Glutamatergic neuron (in vitro differentiated cells): ENCODE measurements around the gene PROSER2. TPM values are rescaled to one million over a fixed set of nuclear protein-coding genes. Genes with fewer than 3 reads are reported as not detected.

Source experiments
- DNase-seq: peaks from one replicate; pipeline ENCODE4 v3.0.0; 2022
- H3K27ac Mint-ChIP-seq: one replicate; pipeline ENCODE4 v1.8.0; 2020; ENCODE audit warnings: mild to moderate bottlenecking, mixed read lengths, inconsistent platforms; ENCODE audit not compliant: unreplicated experiment
- H3K27me3 Mint-ChIP-seq: one replicate; pipeline ENCODE4 v1.8.0; 2020; ENCODE audit warnings: mild to moderate bottlenecking, moderate library complexity, mixed read lengths, inconsistent platforms; ENCODE audit not compliant: unreplicated experiment
- H3K36me3 Mint-ChIP-seq: one replicate; pipeline ENCODE4 v1.8.0; 2020; ENCODE audit warnings: mild to moderate bottlenecking, mixed read lengths, inconsistent platforms; ENCODE audit not compliant: unreplicated experiment
- H3K4me1 Mint-ChIP-seq: one replicate; pipeline ENCODE4 v1.8.0; 2020; ENCODE audit warnings: mild to moderate bottlenecking, low read depth, mixed read lengths, inconsistent platforms; ENCODE audit not compliant: unreplicated experiment
- H3K4me3 Mint-ChIP-seq: one replicate; pipeline ENCODE4 v1.8.0; 2020; ENCODE audit warnings: mild to moderate bottlenecking, mixed read lengths, inconsistent platforms; ENCODE audit not compliant: unreplicated experiment
- H3K9me3 Mint-ChIP-seq: one replicate; pipeline ENCODE4 v1.8.0; 2020; ENCODE audit warnings: mild to moderate bottlenecking, moderate library complexity, mixed read lengths, inconsistent platforms; ENCODE audit not compliant: unreplicated experiment
- total RNA-seq: library from RNA; stranded (reverse); fragmentation: NEBNext Ultra II Directional; extraction: Animal tissue kit (Norgen Biotek cat#: 25700); gene quantifications from one replicate; pipeline ENCODE4 v1.2.1, GENCODE V29; 2021; ENCODE audit not compliant: unreplicated experiment
- TF ChIP-seq, protein P1 (sequence below): fragments of 200-600 bp; sonication (generic); IDR thresholded peaks from one replicate; pipeline ENCODE4 v1.5.0; 2021; ENCODE audit not compliant: partially characterized antibody, unreplicated experiment

Gene PROSER2
- total RNA-seq, 1 donor from 2014 or later: not detected

DNA sequence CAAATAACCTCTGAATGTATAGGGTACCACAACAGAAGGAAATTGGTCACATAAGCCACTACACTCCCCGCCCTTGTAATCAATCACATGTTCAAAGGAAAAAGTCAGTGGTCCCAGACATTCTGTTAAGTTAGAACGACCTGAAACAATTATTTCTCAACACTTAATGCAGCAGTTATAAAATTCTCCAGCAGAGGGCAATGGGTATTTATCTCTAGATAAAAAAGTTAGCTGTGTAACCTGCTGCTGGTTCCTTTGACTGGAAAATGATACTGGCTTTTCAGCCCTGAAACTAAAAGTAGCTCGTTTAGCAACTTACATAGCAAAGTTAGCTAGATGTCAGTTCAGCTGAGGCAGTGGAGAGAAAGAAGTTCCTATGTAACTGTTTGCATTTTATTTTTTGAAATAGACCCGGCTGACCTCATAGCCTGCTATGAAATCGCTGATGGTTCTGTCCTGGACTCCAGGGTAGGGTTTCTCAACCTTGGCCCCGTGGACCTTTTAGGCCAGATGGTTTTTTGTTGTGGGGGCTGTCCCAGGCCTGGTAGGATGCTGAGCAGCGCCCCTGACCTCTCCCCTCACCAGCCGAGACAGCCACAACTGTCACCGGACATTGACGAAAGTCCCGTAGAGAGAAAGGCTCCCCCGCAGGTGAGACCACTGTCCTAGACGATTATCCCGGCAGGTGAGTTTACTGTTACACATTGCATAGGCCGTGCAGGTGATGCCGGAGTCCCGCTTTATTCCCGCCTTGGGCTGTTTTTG, 40.2 kb upstream of the PROSER2 start:
- Mint-ChIP-seq H3K27me3 (no peaks in the 10 kb centered on the region), H3K27ac (no peak overlapping the region), H3K4me3 (no peak overlapping the region), H3K36me3 (peaks cover 5% of the 10 kb centered on the region), H3K9me3 (peaks cover 5% of the 10 kb centered on the region), H3K4me1 (no peaks in the 10 kb centered on the region)
- TF ChIP-seq, protein P1, sequence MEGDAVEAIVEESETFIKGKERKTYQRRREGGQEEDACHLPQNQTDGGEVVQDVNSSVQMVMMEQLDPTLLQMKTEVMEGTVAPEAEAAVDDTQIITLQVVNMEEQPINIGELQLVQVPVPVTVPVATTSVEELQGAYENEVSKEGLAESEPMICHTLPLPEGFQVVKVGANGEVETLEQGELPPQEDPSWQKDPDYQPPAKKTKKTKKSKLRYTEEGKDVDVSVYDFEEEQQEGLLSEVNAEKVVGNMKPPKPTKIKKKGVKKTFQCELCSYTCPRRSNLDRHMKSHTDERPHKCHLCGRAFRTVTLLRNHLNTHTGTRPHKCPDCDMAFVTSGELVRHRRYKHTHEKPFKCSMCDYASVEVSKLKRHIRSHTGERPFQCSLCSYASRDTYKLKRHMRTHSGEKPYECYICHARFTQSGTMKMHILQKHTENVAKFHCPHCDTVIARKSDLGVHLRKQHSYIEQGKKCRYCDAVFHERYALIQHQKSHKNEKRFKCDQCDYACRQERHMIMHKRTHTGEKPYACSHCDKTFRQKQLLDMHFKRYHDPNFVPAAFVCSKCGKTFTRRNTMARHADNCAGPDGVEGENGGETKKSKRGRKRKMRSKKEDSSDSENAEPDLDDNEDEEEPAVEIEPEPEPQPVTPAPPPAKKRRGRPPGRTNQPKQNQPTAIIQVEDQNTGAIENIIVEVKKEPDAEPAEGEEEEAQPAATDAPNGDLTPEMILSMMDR: peak; percentile 87
- no peak for DNase-seq

DNA sequence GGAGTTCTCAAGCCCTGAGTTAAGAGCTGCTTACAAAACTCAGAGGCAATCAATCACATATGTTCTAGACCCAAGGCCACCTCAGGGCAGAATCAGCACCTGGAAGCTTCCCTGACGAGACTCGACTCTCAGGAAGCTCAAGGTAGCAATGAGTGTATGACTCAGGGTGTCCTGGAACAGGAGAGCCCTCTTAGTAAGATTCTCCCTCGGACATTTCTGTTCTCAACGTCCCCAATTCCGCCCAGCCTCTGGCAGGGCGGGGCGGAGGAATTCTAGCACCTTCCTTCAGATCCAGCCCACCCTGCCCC, 39.6 kb upstream of the PROSER2 start:
- Mint-ChIP-seq H3K27me3 (no peaks in the 10 kb centered on the region), H3K4me1 (no peaks in the 10 kb centered on the region), H3K36me3 (peaks cover 5% of the 10 kb centered on the region), H3K9me3 (peaks cover 5% of the 10 kb centered on the region), H3K4me3 (no peak overlapping the region), H3K27ac (no peak overlapping the region)
- TF ChIP-seq, protein P1: no peak
- DNase-seq: no peak

DNA sequence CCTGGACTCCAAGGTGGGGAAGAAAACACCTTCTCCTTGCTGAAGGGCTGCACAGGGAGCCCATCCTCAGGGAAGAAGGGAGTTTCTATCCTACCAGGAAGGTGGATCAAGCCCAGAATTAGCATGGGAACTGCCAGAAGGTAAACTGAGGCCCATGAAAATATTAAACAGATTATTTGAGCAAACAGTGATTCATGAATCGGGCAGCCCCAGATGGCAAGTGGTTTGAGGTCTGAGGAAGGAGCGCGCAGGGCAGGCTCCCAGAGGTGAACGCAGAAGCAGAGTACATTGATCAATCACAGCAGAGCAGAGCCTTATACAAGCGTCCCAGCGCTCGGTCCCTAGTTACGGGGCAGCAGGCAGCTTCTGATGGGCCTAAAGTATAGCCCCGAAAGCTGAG, 35.8 kb upstream of the PROSER2 start:
- no peak for DNase-seq
- Mint-ChIP-seq H3K4me3 (no peak overlapping the region), H3K36me3 (no peaks in the 10 kb centered on the region), H3K9me3 (peaks cover 4% of the 10 kb centered on the region), H3K4me1 (no peaks in the 10 kb centered on the region), H3K27ac (no peak overlapping the region), H3K27me3 (no peaks in the 10 kb centered on the region)
- TF ChIP-seq, protein P1: no peak

DNA sequence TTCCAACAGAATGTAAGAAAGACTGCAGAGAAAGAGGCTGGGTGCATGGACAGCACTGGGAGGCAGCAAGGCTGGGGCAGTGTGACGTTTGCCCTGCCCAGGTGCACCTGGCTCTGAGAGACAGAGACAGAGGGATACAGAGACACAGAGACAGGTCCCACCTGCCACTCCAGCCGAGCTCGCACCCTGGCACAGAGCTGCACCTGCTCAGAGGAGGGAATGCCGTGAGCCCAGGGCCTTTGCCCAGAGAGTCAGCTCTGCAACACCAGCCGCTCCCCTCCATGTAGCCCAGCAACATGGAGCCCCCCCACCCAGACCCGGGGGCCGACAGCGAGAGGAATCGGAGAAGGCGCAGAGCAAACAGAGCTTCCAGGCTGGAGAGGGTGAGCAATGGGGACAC, 35.3 kb upstream of the PROSER2 start:
- no peaks in the 10 kb centered on the region for H3K36me3 Mint-ChIP-seq
- H3K9me3 Mint-ChIP-seq: peaks cover 4% of the 10 kb centered on the region
- H3K4me1 Mint-ChIP-seq: no peaks in the 10 kb centered on the region
- no peak overlapping the region for H3K4me3 Mint-ChIP-seq
- H3K27ac Mint-ChIP-seq: no peak overlapping the region
- TF ChIP-seq, protein P1: no peak
- DNase-seq: no peak
- no peaks in the 10 kb centered on the region for H3K27me3 Mint-ChIP-seq

DNA sequence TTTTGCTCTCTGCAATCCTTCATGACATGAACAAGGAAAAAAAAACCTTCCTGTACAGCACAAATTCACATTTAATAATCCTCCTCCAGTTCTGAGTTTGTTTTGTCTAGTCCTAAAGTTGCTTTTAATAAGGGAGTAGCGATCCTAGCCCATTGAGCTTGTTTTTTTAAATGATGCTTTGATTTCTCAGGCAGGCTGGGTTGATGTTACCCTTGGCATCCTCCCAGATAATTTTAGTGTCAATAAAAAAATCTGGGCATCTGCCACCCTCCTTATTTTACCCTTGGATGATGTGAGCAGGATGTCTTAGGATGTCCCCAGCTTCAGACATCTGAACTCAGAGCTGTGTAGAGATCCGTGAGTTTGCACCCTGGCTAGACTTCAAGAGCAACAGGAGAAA, 33.9 kb upstream of the PROSER2 start:
- H3K27ac Mint-ChIP-seq: no peak overlapping the region
- H3K4me1 Mint-ChIP-seq: no peaks in the 10 kb centered on the region
- H3K9me3 Mint-ChIP-seq: peaks cover 7% of the 10 kb centered on the region
- peaks cover 6% of the 10 kb centered on the region for H3K36me3 Mint-ChIP-seq
- no peak overlapping the region for H3K4me3 Mint-ChIP-seq
- TF ChIP-seq, protein P1: no peak
- DNase-seq: no peak
- no peaks in the 10 kb centered on the region for H3K27me3 Mint-ChIP-seq
